ENCODE results near the gene ANXA8. TPM values are rescaled to one million over a fixed set of nuclear protein-coding genes. Genes with fewer than 3 reads are reported as not detected.

ANXA8 gene
- total and polyA plus RNA-seq, 2 donors (not counting 1 experiment from before 2014, with no cell fraction given), result 0.08 TPM; not detected in 1

GRCh38 chr10:47447705-47448104, 36.2 kb downstream of the ANXA8 start:
- TF ChIP-seq EZH2 (IDR thresholded peaks at IDR 0.05; ENCODE audit: low read length, missing control alignments), result no peak
- TF ChIP-seq CTCF (conservative IDR thresholded peaks at IDR 0.05 in 1 of 2, IDR thresholded peaks at IDR 0.05 in 1 of 2; ENCODE audit: low read depth in 1 of 2, low read length in 2 of 2), result no peak
- Histone ChIP-seq H2AFZ (ENCODE audit: low read length) (no peak overlapping the region), H3K36me3 (ENCODE audit: control insufficient read depth, insufficient read depth, low read length) (no peaks in the 10 kb centered on the region), H3K79me2 (ENCODE audit: control insufficient read depth, insufficient read depth, low read length) (no peaks in the 10 kb centered on the region), H3K27ac (ENCODE audit: insufficient read depth, low read length) (no peak overlapping the region), H3K9ac (ENCODE audit: insufficient read depth, low read length) (no peak overlapping the region), H3K27me3 (ENCODE audit: control insufficient read depth, insufficient read depth, low read length) (peaks cover 14% of the 10 kb centered on the region), H4K20me1 (ENCODE audit: control insufficient read depth, extremely low read depth, insufficient read depth, low read length) (no peaks in the 10 kb centered on the region), H3K4me3 (replicated peaks in 1 of 4; ENCODE audit: control extremely low read depth in 1 of 4, insufficient read depth in 1 of 4, low read depth in 3 of 4, low read length in 4 of 4) (no peak overlapping the region), H3K4me1 (ENCODE audit: control insufficient read depth, extremely low read depth, insufficient read depth, low read length) (no peaks in the 10 kb centered on the region), H3K4me2 (ENCODE audit: extremely low read depth, insufficient read depth, low read length) (no peak overlapping the region), H3K9me3 (ENCODE audit: control insufficient read depth, insufficient read depth, low read depth, low read length) (no peaks in the 10 kb centered on the region)
- no peak for DNase-seq (ENCODE audit: low read depth in 2 of 2)

GRCh38 chr10:47447209-47447608, 36.7 kb downstream of the ANXA8 start:
- H3K36me3 ChIP-seq (ENCODE audit: control insufficient read depth, insufficient read depth, low read length), result no peaks in the 10 kb centered on the region

GRCh38 chr10:47445720-47446119, 38.2 kb downstream of the ANXA8 start:
- DNase-seq (ENCODE audit: low read depth in 2 of 2), result no peak
- H3K9ac ChIP-seq (ENCODE audit: insufficient read depth, low read length), result no peak overlapping the region
- H3K4me1 ChIP-seq (ENCODE audit: control insufficient read depth, extremely low read depth, insufficient read depth, low read length), result no peaks in the 10 kb centered on the region
- no peak overlapping the region for H3K4me3 ChIP-seq (replicated peaks in 1 of 4; ENCODE audit: control extremely low read depth in 1 of 4, insufficient read depth in 1 of 4, low read depth in 3 of 4, low read length in 4 of 4)
- no peaks in the 10 kb centered on the region for H3K79me2 ChIP-seq (ENCODE audit: control insufficient read depth, insufficient read depth, low read length)
- H3K9me3 ChIP-seq (ENCODE audit: control insufficient read depth, insufficient read depth, low read depth, low read length), result no peaks in the 10 kb centered on the region
- H3K27me3 ChIP-seq (ENCODE audit: control insufficient read depth, insufficient read depth, low read length), result peaks cover 12% of the 10 kb centered on the region
- no peaks in the 10 kb centered on the region for H3K36me3 ChIP-seq (ENCODE audit: control insufficient read depth, insufficient read depth, low read length)
- no peak overlapping the region for H3K4me2 ChIP-seq (ENCODE audit: extremely low read depth, insufficient read depth, low read length)
- H3K27ac ChIP-seq (ENCODE audit: insufficient read depth, low read length), result no peak overlapping the region
- H2AFZ ChIP-seq (ENCODE audit: low read length), result no peak overlapping the region
- H4K20me1 ChIP-seq (ENCODE audit: control insufficient read depth, extremely low read depth, insufficient read depth, low read length), result no peaks in the 10 kb centered on the region
- TF ChIP-seq EZH2 (IDR thresholded peaks at IDR 0.05; ENCODE audit: low read length, missing control alignments) (no peak), CTCF (conservative IDR thresholded peaks at IDR 0.05 in 1 of 2, IDR thresholded peaks at IDR 0.05 in 1 of 2; ENCODE audit: low read depth in 1 of 2, low read length in 2 of 2) (no peak)

More at GRCh38 chr10:47447209-47447608, 36.7 kb downstream of the ANXA8 start:
- TF ChIP-seq CTCF (conservative IDR thresholded peaks at IDR 0.05 in 1 of 2, IDR thresholded peaks at IDR 0.05 in 1 of 2; ENCODE audit: low read depth in 1 of 2, low read length in 2 of 2) (no peak), EZH2 (IDR thresholded peaks at IDR 0.05; ENCODE audit: low read length, missing control alignments) (no peak)
- Histone ChIP-seq H2AFZ (ENCODE audit: low read length) (no peak overlapping the region), H3K27me3 (ENCODE audit: control insufficient read depth, insufficient read depth, low read length) (peaks cover 14% of the 10 kb centered on the region), H3K4me2 (ENCODE audit: extremely low read depth, insufficient read depth, low read length) (no peak overlapping the region), H3K4me3 (replicated peaks in 1 of 4; ENCODE audit: control extremely low read depth in 1 of 4, insufficient read depth in 1 of 4, low read depth in 3 of 4, low read length in 4 of 4) (no peak overlapping the region), H3K79me2 (ENCODE audit: control insufficient read depth, insufficient read depth, low read length) (no peaks in the 10 kb centered on the region), H3K27ac (ENCODE audit: insufficient read depth, low read length) (no peak overlapping the region), H3K4me1 (ENCODE audit: control insufficient read depth, extremely low read depth, insufficient read depth, low read length) (no peaks in the 10 kb centered on the region), H4K20me1 (ENCODE audit: control insufficient read depth, extremely low read depth, insufficient read depth, low read length) (no peaks in the 10 kb centered on the region), H3K9ac (ENCODE audit: insufficient read depth, low read length) (no peak overlapping the region), H3K9me3 (ENCODE audit: control insufficient read depth, insufficient read depth, low read depth, low read length) (no peaks in the 10 kb centered on the region)
- DNase-seq (ENCODE audit: low read depth in 2 of 2), result no peak
